Gastrocnemius medialis (tissue), 4 donors: ENCODE measurements around the gene OR51B4. TPM values are rescaled to one million over a fixed set of nuclear protein-coding genes. Genes with fewer than 3 reads are reported as not detected.
"Not testable (repeated sequence)": the region's sequence is repeated elsewhere in the genome, so short reads cannot be mapped to it uniquely, and the experiment has no call there.

Source experiments
- ATAC-seq, 2 donors: fragments of 150-250 bp; one replicate each; pipeline ENCODE4 v1.9.1; 2016
- DNase-seq, 2 donors: peaks; one replicate each; pipeline ENCODE4 v3.0.0-alpha.2; 2019
- H3K27ac ChIP-seq, 4 donors: fragments of 200-600 bp; sonication (generic); 1 replicate in 1 of 4; 2 replicates in 3 of 4; pipeline ENCODE4 v1.5.1; 2016 to 2018; ENCODE audit warnings: mild to moderate bottlenecking in 2 of 4, moderate library complexity in 1 of 4
- H3K27me3 ChIP-seq, 3 donors: fragments of 200-600 bp; sonication (generic) in 2 of 3; 1 replicate in 1 of 3; 2 replicates in 2 of 3; pipeline versions ENCODE4 v1.5.1 to v1.6.0; 2016 to 2019; ENCODE audit warnings: mild to moderate bottlenecking in 1 of 3, moderate library complexity in 1 of 3
- H3K36me3 ChIP-seq, 2 donors: fragments of 200-600 bp; sonication (generic) in 1 of 2; one replicate each; pipeline ENCODE4 v1.5.1; 2017 to 2018
- H3K4me1 ChIP-seq, 2 donors: fragments of 200-600 bp; sonication (generic) in 1 of 2; one replicate each; pipeline ENCODE4 v1.5.1; 2016 to 2017; ENCODE audit warnings: mild to moderate bottlenecking in 2 of 2
- H3K4me3 ChIP-seq, 4 donors: fragments of 200-600 bp; sonication (generic) in 3 of 4; 1 replicate in 1 of 4; 2 replicates in 3 of 4; pipeline ENCODE4 v1.5.1; 2016 to 2019; ENCODE audit warnings: mild to moderate bottlenecking in 2 of 4
- H3K9me3 ChIP-seq, 3 donors: fragments of 200-600 bp; sonication (generic) in 2 of 3; 1 replicate in 1 of 3; 2 replicates in 2 of 3; pipeline ENCODE4 v1.5.1; 2016 to 2019
- POLR2A ChIP-seq, 2 donors: fragments of 450-650 bp; IDR thresholded peaks; one replicate each; pipeline ENCODE4 v1.6.1; 2017; ENCODE audit warnings: antibody characterized with exemption in 2 of 2, mild to moderate bottlenecking in 2 of 2, moderate library complexity in 2 of 2
- in situ Hi-C, 4 donors: fragments of 200-750 bp; cut with MboI; loops; one replicate each; pipeline versions ENCODE4 v1.15.0 to v1.8.0; 2017; ENCODE audit warnings: low sequenced_read_pairs in 4 of 4
- intact Hi-C: fragments of 100-400 bp; cut with DNase I; formaldehyde crosslinking; loops from one replicate; pipeline ENCODE4 v1.15.1; 2023; ENCODE audit warnings: low total_unique reads
- total RNA-seq, 4 donors: library from RNA; depleted of rRNA; stranded (reverse); fragments of >200 nt; gene quantifications; one replicate each; pipeline versions ENCODE4 v1.1.0 to v1.2.3, GENCODE V29; 2016
- TF ChIP-seq, protein P1 (sequence below), 5 experiments: fragments of 450-650 bp in 3 of 5; fragments of 200-600 bp in 2 of 5; sonication (generic) in 2 of 5; IDR thresholded peaks in 4 of 5; conservative IDR thresholded peaks in 1 of 5; 1 replicate in 4 of 5; 2 replicates in 1 of 5; pipeline ENCODE4 v1.5.1; 2016 to 2019; ENCODE audit warnings: antibody characterized with exemption in 5 of 5, mild to moderate bottlenecking in 3 of 5, moderate library complexity in 3 of 5

Gene OR51B4
- total RNA-seq, 4 donors from 2014 or later: not detected

DNA sequence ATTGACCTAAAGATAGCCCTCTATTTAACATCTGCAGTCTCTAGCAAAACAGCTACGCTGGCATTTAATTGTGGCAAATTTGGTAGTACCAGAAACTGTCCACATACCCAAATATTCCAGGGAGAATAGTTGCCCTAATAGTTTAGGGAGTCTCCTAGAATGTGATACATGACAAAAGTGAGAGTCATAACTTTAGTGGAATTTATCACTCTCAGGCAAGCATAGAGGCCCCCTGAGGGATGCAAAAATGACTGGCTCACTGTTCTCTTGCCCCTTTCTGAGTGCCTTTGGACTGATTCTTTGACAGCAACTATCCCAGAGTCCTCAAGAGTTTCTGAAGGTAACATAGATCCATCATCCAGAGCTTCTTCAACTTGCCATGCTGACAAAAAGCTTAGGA is 2.3 kb upstream of the OR51B4 start:
- no peaks in the 10 kb centered on the region for H3K36me3 ChIP-seq
- no peaks in the 10 kb centered on the region for H3K27me3 ChIP-seq
- no peak overlapping the region for H3K27ac ChIP-seq
- H3K9me3 ChIP-seq: no peaks in the 10 kb centered on the region
- intact Hi-C loops: no loop called here
- H3K4me1 ChIP-seq: no peaks in the 10 kb centered on the region
- in situ Hi-C loops: no loop called here
- DNase-seq: no peak
- ATAC-seq: no peak
- TF ChIP-seq, protein P1, sequence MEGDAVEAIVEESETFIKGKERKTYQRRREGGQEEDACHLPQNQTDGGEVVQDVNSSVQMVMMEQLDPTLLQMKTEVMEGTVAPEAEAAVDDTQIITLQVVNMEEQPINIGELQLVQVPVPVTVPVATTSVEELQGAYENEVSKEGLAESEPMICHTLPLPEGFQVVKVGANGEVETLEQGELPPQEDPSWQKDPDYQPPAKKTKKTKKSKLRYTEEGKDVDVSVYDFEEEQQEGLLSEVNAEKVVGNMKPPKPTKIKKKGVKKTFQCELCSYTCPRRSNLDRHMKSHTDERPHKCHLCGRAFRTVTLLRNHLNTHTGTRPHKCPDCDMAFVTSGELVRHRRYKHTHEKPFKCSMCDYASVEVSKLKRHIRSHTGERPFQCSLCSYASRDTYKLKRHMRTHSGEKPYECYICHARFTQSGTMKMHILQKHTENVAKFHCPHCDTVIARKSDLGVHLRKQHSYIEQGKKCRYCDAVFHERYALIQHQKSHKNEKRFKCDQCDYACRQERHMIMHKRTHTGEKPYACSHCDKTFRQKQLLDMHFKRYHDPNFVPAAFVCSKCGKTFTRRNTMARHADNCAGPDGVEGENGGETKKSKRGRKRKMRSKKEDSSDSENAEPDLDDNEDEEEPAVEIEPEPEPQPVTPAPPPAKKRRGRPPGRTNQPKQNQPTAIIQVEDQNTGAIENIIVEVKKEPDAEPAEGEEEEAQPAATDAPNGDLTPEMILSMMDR (IDR thresholded peaks at IDR 0.05 in 4 of 5, conservative IDR thresholded peaks at IDR 0.05 in 1 of 5): no peak
- no peak for TF ChIP-seq POLR2A (IDR thresholded peaks at IDR 0.05)
- no peak overlapping the region for H3K4me3 ChIP-seq

DNA sequence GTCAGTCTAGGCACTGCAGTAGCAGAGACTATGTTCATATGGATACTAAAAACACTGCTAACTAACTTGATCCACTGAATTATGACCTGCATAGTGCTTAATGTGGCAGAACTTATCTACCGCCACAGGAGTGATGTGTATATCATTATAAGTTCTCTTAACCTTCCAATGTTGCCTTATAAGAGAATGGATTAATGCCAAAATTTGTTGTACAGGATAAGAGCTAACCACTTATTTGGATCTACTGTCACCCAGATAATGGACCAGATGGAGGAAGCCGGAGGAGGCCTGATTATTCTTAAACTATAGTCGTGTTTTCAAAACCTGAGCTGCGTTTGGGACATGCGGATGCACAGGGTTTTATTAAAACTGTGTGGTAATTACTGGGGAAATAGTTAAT is 1.9 kb upstream of the OR51B4 start:
- in situ Hi-C loops: no loop called here
- Histone ChIP-seq H3K9me3 (no peaks in the 10 kb centered on the region), H3K4me3 (no peak overlapping the region), H3K27ac (no peak overlapping the region), H3K36me3 (no peaks in the 10 kb centered on the region), H3K27me3 (no peaks in the 10 kb centered on the region), H3K4me1 (no peaks in the 10 kb centered on the region)
- intact Hi-C loops: no loop called here
- no peak for DNase-seq
- ATAC-seq: no peak
- TF ChIP-seq, protein P1 (IDR thresholded peaks at IDR 0.05 in 4 of 5, conservative IDR thresholded peaks at IDR 0.05 in 1 of 5): no peak
- no peak for TF ChIP-seq POLR2A (IDR thresholded peaks at IDR 0.05)

DNA sequence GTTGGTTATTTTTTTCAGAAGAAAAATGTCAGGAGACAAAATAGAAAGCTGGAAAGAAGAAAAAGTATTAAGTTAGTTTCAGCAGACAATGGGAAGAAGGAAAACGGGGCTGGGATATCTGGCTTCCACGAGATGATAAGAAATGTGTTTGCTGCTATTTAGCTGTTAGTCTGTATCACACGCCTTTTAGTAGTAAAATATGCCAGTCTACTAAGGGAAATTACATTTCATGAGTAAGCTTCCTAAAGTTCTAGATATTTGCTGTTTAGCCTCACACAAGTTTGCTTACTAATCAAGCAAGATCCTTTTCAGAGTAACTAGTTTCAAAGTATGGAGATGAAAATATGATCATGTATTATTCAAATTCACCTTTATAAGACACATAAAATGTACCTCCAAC is 1.5 kb downstream of the OR51B4 start:
- in situ Hi-C loops (no loop called here), intact Hi-C loops (no loop called here)
- Histone ChIP-seq H3K27me3 (no peaks in the 10 kb centered on the region), H3K4me3 (no peak overlapping the region), H3K4me1 (no peaks in the 10 kb centered on the region), H3K27ac (no peak overlapping the region), H3K36me3 (no peaks in the 10 kb centered on the region), H3K9me3 (no peaks in the 10 kb centered on the region)
- no peak for TF ChIP-seq POLR2A (IDR thresholded peaks at IDR 0.05)
- DNase-seq (no peak), ATAC-seq (no peak)

DNA sequence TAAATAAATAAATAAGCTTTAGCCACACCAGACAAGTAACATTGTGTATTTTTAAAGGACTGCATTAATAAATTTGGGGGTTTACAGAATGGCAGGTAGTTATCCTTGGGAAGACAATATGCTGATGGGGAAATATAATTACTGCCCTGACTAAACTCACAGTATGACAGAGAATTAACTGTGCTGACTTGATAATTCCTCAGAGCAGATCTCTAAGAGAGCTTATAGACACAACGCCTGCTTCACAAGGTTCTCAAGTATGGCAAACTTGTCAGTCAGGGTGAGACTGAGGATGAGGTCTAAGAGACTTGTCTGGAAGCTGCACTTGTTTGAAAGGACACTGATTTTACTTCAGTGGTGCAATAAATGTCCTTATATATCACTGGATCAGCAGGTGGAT is 3.3 kb downstream of the OR51B4 start:
- no peak for DNase-seq
- Histone ChIP-seq H3K4me3 (no peak overlapping the region), H3K9me3 (no peaks in the 10 kb centered on the region), H3K36me3 (no peaks in the 10 kb centered on the region), H3K27me3 (no peaks in the 10 kb centered on the region), H3K4me1 (no peaks in the 10 kb centered on the region), H3K27ac (no peak overlapping the region)
- intact Hi-C loops (no loop called here), in situ Hi-C loops (no loop called here)
- no peak for ATAC-seq
- TF ChIP-seq POLR2A (IDR thresholded peaks at IDR 0.05): no peak
- TF ChIP-seq, protein P1 (IDR thresholded peaks at IDR 0.05 in 4 of 5, conservative IDR thresholded peaks at IDR 0.05 in 1 of 5): no peak

DNA sequence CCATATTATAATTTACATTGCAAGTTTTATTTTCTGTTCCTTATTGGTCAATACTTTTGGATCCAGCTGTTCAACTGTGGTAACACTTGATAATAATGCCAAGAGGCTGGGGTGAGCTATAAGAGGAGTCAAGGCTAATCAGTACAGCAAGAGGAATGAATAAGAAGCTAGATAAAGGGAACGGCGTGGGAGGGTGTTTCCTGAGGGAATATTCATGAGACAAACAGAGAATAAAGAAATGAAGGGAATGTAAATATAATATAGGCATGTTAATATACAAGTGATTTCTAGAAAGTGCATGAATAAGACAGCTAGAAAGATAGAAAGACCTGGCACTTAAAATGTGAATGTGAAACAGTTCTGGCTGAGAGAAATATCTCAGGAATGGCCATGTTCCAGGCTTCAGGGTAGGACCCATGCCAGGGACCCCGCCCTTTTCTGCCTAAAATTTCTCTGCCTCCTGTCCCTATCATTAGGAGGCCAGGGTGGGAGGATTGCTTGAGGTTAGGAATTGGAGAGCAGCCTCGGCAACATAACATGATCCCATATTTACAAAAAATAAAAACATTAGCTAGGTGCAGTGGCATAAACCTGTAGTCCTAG is 3.9 kb downstream of the OR51B4 start:
- TF ChIP-seq POLR2A (IDR thresholded peaks at IDR 0.05): no peak
- TF ChIP-seq, protein P1 (IDR thresholded peaks at IDR 0.05 in 4 of 5, conservative IDR thresholded peaks at IDR 0.05 in 1 of 5): no peak
- in situ Hi-C loops (no loop called here), intact Hi-C loops (no loop called here)
- Histone ChIP-seq H3K4me3 (no peak overlapping the region), H3K4me1 (no peaks in the 10 kb centered on the region), H3K27me3 (no peaks in the 10 kb centered on the region), H3K36me3 (no peaks in the 10 kb centered on the region), H3K9me3 (no peaks in the 10 kb centered on the region), H3K27ac (no peak overlapping the region)
- ATAC-seq (no peak), DNase-seq (no peak)

DNA sequence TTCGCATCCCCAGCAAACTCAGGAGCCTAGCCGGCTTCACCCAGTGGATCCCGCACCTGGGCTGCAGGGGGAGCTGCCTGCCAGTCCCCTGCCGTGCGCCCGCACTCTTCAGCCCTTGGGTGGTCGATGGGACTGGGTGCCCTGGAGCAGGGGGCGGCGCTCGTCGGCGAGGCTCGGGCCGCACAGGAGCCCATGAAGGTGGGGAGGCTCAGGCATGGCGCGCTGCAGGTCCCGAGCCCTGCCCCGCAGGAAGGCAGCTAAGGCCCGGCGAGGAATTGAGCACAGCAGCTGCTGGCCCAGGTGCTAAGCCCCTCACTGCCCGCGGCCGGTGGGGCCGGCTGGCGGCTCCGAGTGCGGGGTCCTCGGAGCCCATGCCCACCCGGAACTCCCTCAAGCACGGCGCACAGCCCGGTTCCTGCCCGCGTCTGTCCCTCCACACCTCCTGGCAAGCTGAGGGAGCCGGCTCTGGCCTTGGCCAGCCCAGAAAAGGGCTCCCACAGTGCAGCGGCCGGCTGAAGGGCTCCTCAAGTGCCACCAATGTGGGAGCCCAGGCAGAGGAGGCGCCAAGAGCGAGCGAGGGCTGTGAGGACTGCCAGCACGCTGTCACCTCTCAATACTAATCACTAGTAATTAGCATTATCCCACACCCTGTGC is 7.3 kb downstream of the OR51B4 start:
- ATAC-seq, H3K27ac ChIP-seq, H3K4me3 ChIP-seq, H3K9me3 ChIP-seq, DNase-seq, in situ Hi-C loops, H3K27me3 ChIP-seq, H3K4me1 ChIP-seq, H3K36me3 ChIP-seq, intact Hi-C loops: not testable (repeated sequence)
